Liver (tissue), 3 donors: ENCODE results near the gene DHDH.

Source experiments
- EGR1 ChIP-seq, 2 donors: IDR thresholded peaks; 2 replicates each; pipeline ENCODE4 v1.6.1; 2016 to 2018; ENCODE audit warnings: antibody characterized with exemption in 2 of 2, low read depth in 2 of 2
- GABPA ChIP-seq, 2 donors: IDR thresholded peaks in 1 of 2; conservative IDR thresholded peaks in 1 of 2; 2 replicates each; pipeline ENCODE4 v1.6.1; 2016; ENCODE audit warnings: antibody characterized with exemption in 2 of 2, mild to moderate bottlenecking in 1 of 2, moderate library complexity in 1 of 2
- JUND ChIP-seq, 2 donors: IDR thresholded peaks; 2 replicates each; pipeline ENCODE4 v1.6.1; 2016; ENCODE audit warnings: antibody characterized with exemption in 2 of 2
- RXRA ChIP-seq, 2 donors: IDR thresholded peaks; 2 replicates each; pipeline ENCODE4 v1.6.1; 2017 to 2018; ENCODE audit warnings: antibody characterized with exemption in 2 of 2, mild to moderate bottlenecking in 1 of 2
- YY1 ChIP-seq: IDR thresholded peaks from 2 replicates; pipeline ENCODE4 v1.6.1; 2016; ENCODE audit warnings: antibody characterized with exemption, mild to moderate bottlenecking
- TF ChIP-seq, protein P1 (sequence below): fragments of 150-350 bp; IDR thresholded peaks from 2 replicates; pipeline ENCODE4 v1.5.1; 2017; ENCODE audit warnings: improper control_type of control experiment, low read depth, low read length; ENCODE audit not compliant: missing input control
- TF ChIP-seq, protein P2 (sequence below): IDR thresholded peaks from 2 replicates; pipeline ENCODE4 v1.6.1; 2016; ENCODE audit warnings: antibody characterized with exemption
- TF ChIP-seq, protein P3 (sequence below): IDR thresholded peaks from 2 replicates; pipeline ENCODE4 v1.6.1; 2016; ENCODE audit warnings: antibody characterized with exemption, mild to moderate bottlenecking
- TF ChIP-seq, protein P4 (sequence below): IDR thresholded peaks from 2 replicates; pipeline ENCODE4 v1.6.1; 2016; ENCODE audit warnings: antibody characterized with exemption
- TF ChIP-seq, protein P5 (sequence below): IDR thresholded peaks from 2 replicates; pipeline ENCODE4 v1.6.1; 2016; ENCODE audit warnings: antibody characterized with exemption
- donor health status: healthy.
- donor health status: healthy.

DNA sequence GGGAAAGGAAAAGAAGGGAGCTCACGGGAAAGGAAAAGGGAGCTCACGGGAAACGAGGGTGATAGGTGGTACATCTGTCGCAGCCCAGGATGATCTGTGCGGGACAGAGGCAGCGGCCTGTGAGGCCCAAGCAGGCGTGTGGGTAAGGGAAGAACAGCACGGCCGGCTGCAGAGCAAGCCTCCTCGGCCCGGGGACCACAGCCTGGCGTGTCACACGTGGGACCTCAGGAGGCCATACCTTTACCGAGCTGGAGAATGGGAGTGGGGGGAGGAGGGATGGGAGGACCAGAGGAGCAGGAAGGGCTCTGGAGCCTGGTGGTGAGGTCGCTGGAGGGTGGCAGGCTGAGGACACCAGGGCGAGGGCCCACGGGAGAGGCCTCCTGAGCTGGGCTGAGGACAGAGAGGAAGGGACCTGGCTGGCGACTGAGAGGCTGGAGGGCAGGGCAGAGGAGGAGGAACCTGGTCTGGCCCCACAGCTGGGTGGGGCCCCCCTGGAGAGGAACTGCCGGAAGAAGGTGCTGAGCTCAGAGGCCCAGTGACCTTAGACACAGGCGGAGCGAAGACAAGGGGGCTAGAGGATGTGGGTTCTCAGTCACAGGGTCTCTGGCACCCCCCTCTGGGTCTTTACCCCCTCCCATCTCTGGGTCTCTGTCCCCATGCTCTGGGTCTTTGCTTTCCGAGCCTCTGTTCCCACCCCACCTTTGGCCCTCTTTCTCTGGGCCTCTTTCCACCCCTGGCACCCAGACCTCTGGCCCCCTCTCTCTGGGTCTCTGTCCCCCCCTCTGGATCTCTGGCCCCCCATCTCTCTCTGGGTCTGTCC lies 28.7 kb downstream of the DHDH start:
- peak; percentile 39 to 55 for TF ChIP-seq RXRA (IDR thresholded peaks at IDR 0.05)
- TF ChIP-seq, protein P1, sequence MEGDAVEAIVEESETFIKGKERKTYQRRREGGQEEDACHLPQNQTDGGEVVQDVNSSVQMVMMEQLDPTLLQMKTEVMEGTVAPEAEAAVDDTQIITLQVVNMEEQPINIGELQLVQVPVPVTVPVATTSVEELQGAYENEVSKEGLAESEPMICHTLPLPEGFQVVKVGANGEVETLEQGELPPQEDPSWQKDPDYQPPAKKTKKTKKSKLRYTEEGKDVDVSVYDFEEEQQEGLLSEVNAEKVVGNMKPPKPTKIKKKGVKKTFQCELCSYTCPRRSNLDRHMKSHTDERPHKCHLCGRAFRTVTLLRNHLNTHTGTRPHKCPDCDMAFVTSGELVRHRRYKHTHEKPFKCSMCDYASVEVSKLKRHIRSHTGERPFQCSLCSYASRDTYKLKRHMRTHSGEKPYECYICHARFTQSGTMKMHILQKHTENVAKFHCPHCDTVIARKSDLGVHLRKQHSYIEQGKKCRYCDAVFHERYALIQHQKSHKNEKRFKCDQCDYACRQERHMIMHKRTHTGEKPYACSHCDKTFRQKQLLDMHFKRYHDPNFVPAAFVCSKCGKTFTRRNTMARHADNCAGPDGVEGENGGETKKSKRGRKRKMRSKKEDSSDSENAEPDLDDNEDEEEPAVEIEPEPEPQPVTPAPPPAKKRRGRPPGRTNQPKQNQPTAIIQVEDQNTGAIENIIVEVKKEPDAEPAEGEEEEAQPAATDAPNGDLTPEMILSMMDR: no peak
- TF ChIP-seq, protein P2, sequence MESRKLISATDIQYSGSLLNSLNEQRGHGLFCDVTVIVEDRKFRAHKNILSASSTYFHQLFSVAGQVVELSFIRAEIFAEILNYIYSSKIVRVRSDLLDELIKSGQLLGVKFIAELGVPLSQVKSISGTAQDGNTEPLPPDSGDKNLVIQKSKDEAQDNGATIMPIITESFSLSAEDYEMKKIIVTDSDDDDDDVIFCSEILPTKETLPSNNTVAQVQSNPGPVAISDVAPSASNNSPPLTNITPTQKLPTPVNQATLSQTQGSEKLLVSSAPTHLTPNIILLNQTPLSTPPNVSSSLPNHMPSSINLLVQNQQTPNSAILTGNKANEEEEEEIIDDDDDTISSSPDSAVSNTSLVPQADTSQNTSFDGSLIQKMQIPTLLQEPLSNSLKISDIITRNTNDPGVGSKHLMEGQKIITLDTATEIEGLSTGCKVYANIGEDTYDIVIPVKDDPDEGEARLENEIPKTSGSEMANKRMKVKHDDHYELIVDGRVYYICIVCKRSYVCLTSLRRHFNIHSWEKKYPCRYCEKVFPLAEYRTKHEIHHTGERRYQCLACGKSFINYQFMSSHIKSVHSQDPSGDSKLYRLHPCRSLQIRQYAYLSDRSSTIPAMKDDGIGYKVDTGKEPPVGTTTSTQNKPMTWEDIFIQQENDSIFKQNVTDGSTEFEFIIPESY: no peak
- TF ChIP-seq, protein P3, sequence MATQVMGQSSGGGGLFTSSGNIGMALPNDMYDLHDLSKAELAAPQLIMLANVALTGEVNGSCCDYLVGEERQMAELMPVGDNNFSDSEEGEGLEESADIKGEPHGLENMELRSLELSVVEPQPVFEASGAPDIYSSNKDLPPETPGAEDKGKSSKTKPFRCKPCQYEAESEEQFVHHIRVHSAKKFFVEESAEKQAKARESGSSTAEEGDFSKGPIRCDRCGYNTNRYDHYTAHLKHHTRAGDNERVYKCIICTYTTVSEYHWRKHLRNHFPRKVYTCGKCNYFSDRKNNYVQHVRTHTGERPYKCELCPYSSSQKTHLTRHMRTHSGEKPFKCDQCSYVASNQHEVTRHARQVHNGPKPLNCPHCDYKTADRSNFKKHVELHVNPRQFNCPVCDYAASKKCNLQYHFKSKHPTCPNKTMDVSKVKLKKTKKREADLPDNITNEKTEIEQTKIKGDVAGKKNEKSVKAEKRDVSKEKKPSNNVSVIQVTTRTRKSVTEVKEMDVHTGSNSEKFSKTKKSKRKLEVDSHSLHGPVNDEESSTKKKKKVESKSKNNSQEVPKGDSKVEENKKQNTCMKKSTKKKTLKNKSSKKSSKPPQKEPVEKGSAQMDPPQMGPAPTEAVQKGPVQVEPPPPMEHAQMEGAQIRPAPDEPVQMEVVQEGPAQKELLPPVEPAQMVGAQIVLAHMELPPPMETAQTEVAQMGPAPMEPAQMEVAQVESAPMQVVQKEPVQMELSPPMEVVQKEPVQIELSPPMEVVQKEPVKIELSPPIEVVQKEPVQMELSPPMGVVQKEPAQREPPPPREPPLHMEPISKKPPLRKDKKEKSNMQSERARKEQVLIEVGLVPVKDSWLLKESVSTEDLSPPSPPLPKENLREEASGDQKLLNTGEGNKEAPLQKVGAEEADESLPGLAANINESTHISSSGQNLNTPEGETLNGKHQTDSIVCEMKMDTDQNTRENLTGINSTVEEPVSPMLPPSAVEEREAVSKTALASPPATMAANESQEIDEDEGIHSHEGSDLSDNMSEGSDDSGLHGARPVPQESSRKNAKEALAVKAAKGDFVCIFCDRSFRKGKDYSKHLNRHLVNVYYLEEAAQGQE: peak; percentile 83
- TF ChIP-seq GABPA (IDR thresholded peaks at IDR 0.05 in 1 of 2, conservative IDR thresholded peaks at IDR 0.05 in 1 of 2): no peak
- TF ChIP-seq, protein P4, sequence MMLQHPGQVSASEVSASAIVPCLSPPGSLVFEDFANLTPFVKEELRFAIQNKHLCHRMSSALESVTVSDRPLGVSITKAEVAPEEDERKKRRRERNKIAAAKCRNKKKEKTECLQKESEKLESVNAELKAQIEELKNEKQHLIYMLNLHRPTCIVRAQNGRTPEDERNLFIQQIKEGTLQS: no peak
- no peak for TF ChIP-seq JUND (IDR thresholded peaks at IDR 0.05)
- TF ChIP-seq YY1: peak; percentile 45
- no peak for TF ChIP-seq EGR1 (IDR thresholded peaks at IDR 0.05; ENCODE audit: low read depth in 2 of 2)
- TF ChIP-seq, protein P5, sequence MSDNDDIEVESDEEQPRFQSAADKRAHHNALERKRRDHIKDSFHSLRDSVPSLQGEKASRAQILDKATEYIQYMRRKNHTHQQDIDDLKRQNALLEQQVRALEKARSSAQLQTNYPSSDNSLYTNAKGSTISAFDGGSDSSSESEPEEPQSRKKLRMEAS: no peak
